Measurements from ENCODE around the gene IL1A. TPM values are rescaled to one million over a fixed set of nuclear protein-coding genes. Genes with fewer than 3 reads are reported as not detected.

IL1A gene
- total RNA-seq, 1 experiment from 2014 or later: 0.10 TPM

- ChIA-PET POLR2A (interaction anchor here (0.9 to 3.5 kb wide), 6 partner anchors 32 to 141 kb away, joined by 3 to 22 read pairs (median 11); partner anchors contain the start of genes CHCHD5 and SLC20A1), CTCF (interaction anchor here (0.5 to 4.6 kb wide), 14 partner anchors 9 to 835 kb away, joined by 3 to 100 read pairs (median 8); partner anchors contain the start of gene CHCHD5), RAD21 (ENCODE audit: low non-redundant PET in 1 of 2, low total read pairs in 2 of 2, uncharacterized antibody in 2 of 2, unreplicated experiment in 2 of 2) (interaction anchor here (0.7 to 3.2 kb wide), 8 partner anchors 32 to 217 kb away, joined by 3 to 35 read pairs (median 6); partner anchors contain the start of gene CHCHD5 (in 2 of the 2))
- Histone ChIP-seq H3K4me1 (ENCODE audit: control insufficient read depth in 1 of 2, insufficient read depth in 2 of 2, low read length in 2 of 2) (peaks cover 13 to 29% of the 10 kb centered on the region in 2 experiments), H3K4me2 (ENCODE audit: low read length) (peak overlapping the region; percentile 65), H3K4me3 (replicated peaks in 1 of 2; ENCODE audit: low read depth in 1 of 2, low read length in 2 of 2) (no peak overlapping the region), H3K27ac (ENCODE audit: low read depth, low read length) (no peak overlapping the region), H3K9ac (ENCODE audit: low read length) (0 out of 2 replicates have a peak overlapping the region, but pooled peaks have one; percentile 16), H3K9me2 (ENCODE audit: insufficient read depth) (no peaks in the 10 kb centered on the region), H2AFZ (ENCODE audit: low read depth, low read length, poor library complexity, severe bottlenecking) (no peak overlapping the region), H3K9me3 (ENCODE audit: control insufficient read depth in 1 of 2, insufficient read depth in 1 of 2, low read depth in 1 of 2, low read length in 2 of 2) (no peaks in the 10 kb centered on the region), H3K36me3 (ENCODE audit: control insufficient read depth in 1 of 2, insufficient read depth in 2 of 2, low read length in 2 of 2) (no peaks in the 10 kb centered on the region), H3K27me3 (ENCODE audit: insufficient read depth, low read length) (no peaks in the 10 kb centered on the region), H3K79me2 (ENCODE audit: insufficient read depth, low read length) (no peaks in the 10 kb centered on the region), H4K20me1 (ENCODE audit: insufficient read depth) (no peaks in the 10 kb centered on the region)
- TSS peak; percentile 42 for BruUV-seq (replicated peaks)
- TF ChIP-seq FOSL1 (IDR thresholded peaks at IDR 0.05; ENCODE audit: low read depth) (no peak), RAD21 (IDR thresholded peaks at IDR 0.05; ENCODE audit: low read depth) (peak; percentile 72), SRF (IDR thresholded peaks at IDR 0.05; ENCODE audit: low read depth) (no peak), TCF7L2 (IDR thresholded peaks at IDR 0.05; ENCODE audit: borderline replicate concordance, extremely low read depth, insufficient read depth, insufficient read length) (no peak), EGR1 (IDR thresholded peaks at IDR 0.05; ENCODE audit: low read depth) (no peak), ZFX (IDR thresholded peaks at IDR 0.05) (no peak), JUND (IDR thresholded peaks at IDR 0.05) (no peak), ELF1 (IDR thresholded peaks at IDR 0.05; ENCODE audit: borderline replicate concordance, low read depth) (no peak), ZNF274 (IDR thresholded peaks at IDR 0.05; ENCODE audit: low read depth, low read length) (no peak), YY1 (IDR thresholded peaks at IDR 0.05; ENCODE audit: extremely low read depth, insufficient replicate concordance, low read depth, low read length) (no peak), CBX3 (IDR thresholded peaks at IDR 0.05; ENCODE audit: low read depth) (no peak)
- TF ChIP-seq, protein P1, sequence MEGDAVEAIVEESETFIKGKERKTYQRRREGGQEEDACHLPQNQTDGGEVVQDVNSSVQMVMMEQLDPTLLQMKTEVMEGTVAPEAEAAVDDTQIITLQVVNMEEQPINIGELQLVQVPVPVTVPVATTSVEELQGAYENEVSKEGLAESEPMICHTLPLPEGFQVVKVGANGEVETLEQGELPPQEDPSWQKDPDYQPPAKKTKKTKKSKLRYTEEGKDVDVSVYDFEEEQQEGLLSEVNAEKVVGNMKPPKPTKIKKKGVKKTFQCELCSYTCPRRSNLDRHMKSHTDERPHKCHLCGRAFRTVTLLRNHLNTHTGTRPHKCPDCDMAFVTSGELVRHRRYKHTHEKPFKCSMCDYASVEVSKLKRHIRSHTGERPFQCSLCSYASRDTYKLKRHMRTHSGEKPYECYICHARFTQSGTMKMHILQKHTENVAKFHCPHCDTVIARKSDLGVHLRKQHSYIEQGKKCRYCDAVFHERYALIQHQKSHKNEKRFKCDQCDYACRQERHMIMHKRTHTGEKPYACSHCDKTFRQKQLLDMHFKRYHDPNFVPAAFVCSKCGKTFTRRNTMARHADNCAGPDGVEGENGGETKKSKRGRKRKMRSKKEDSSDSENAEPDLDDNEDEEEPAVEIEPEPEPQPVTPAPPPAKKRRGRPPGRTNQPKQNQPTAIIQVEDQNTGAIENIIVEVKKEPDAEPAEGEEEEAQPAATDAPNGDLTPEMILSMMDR (IDR thresholded peaks at IDR 0.05 in 2 of 3, conservative IDR thresholded peaks at IDR 0.05 in 1 of 3; ENCODE audit: borderline replicate concordance in 1 of 3, insufficient read depth in 1 of 3, low read depth in 2 of 3, low read length in 2 of 3): peak; percentile 41 to 71 (median 53)
- TF ChIP-seq, protein P2, sequence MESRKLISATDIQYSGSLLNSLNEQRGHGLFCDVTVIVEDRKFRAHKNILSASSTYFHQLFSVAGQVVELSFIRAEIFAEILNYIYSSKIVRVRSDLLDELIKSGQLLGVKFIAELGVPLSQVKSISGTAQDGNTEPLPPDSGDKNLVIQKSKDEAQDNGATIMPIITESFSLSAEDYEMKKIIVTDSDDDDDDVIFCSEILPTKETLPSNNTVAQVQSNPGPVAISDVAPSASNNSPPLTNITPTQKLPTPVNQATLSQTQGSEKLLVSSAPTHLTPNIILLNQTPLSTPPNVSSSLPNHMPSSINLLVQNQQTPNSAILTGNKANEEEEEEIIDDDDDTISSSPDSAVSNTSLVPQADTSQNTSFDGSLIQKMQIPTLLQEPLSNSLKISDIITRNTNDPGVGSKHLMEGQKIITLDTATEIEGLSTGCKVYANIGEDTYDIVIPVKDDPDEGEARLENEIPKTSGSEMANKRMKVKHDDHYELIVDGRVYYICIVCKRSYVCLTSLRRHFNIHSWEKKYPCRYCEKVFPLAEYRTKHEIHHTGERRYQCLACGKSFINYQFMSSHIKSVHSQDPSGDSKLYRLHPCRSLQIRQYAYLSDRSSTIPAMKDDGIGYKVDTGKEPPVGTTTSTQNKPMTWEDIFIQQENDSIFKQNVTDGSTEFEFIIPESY (IDR thresholded peaks at IDR 0.05; ENCODE audit: extremely low read depth, insufficient replicate concordance, low read length): no peak
- TF ChIP-seq, protein P3, sequence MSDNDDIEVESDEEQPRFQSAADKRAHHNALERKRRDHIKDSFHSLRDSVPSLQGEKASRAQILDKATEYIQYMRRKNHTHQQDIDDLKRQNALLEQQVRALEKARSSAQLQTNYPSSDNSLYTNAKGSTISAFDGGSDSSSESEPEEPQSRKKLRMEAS (IDR thresholded peaks at IDR 0.05): no peak
- peak; percentile 40 for ATAC-seq
- no peak for DNase-seq (ENCODE audit: low read depth, low spot score)
- intact Hi-C loops (cut with micrococcal nuclease): loop anchor here (5.0 kb wide), 3 partner anchors 143 to 838 kb away; partner anchors contain the start of genes CHCHD5 and TTL
Observed at GRCh38 chr2:112724591-112725525, 59.4 kb downstream of the IL1A start.

Measured in HCT116 (cell line).